Measurements from ENCODE around the gene CCDC112.

DNA sequence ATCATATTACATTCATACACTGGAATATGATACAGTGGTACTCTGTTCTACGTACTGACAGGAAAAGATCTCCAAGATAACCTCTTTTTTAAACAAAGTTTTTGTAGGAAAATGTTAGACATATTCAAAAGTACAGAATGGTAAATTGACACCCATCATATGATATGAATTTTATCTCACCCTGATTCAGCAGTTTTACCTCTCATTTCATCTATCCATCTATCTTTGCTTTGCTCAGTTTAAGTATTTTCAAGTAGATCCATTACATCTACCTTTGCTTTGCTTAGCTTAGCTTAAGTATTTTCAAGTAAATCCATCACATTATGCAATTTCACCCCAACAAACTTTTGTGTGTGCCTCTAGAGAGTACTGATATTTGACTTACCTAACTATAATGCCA is 14.3 kb downstream of the CCDC112 start:
- TF ChIP-seq, protein P1, sequence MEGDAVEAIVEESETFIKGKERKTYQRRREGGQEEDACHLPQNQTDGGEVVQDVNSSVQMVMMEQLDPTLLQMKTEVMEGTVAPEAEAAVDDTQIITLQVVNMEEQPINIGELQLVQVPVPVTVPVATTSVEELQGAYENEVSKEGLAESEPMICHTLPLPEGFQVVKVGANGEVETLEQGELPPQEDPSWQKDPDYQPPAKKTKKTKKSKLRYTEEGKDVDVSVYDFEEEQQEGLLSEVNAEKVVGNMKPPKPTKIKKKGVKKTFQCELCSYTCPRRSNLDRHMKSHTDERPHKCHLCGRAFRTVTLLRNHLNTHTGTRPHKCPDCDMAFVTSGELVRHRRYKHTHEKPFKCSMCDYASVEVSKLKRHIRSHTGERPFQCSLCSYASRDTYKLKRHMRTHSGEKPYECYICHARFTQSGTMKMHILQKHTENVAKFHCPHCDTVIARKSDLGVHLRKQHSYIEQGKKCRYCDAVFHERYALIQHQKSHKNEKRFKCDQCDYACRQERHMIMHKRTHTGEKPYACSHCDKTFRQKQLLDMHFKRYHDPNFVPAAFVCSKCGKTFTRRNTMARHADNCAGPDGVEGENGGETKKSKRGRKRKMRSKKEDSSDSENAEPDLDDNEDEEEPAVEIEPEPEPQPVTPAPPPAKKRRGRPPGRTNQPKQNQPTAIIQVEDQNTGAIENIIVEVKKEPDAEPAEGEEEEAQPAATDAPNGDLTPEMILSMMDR (IDR thresholded peaks at IDR 0.05): no peak
- no peak for TF ChIP-seq POLR2A (IDR thresholded peaks at IDR 0.05)

Data from lower leg skin (tissue), 3 donors.